GM13976 (cell line): Measurements from ENCODE around the gene PTH1R.

ENCODE experiments used
- DNase-seq: peaks from one replicate; pipeline ENCODE4 v3.0.0; 2012; ENCODE audit warnings: low spot score
- in situ Hi-C: fragments of 300-500 bp; cut with MboI; formaldehyde crosslinking; loops from one replicate; pipeline ENCODE4 v1.12.0; 2022; ENCODE audit warnings: low sequenced_read_pairs, mixed read lengths, inconsistent platforms; ENCODE audit not compliant: unreplicated experiment
- TF ChIP-seq, protein P1 (sequence below): IDR thresholded peaks from 2 replicates; pipeline ENCODE4 v1.5.1; 2012; ENCODE audit warnings: borderline replicate concordance, mild to moderate bottlenecking; ENCODE audit not compliant: insufficient read depth; ENCODE audit errors: extremely low read depth, missing control alignments, control extremely low read depth

The PTH1R gene

DNA sequence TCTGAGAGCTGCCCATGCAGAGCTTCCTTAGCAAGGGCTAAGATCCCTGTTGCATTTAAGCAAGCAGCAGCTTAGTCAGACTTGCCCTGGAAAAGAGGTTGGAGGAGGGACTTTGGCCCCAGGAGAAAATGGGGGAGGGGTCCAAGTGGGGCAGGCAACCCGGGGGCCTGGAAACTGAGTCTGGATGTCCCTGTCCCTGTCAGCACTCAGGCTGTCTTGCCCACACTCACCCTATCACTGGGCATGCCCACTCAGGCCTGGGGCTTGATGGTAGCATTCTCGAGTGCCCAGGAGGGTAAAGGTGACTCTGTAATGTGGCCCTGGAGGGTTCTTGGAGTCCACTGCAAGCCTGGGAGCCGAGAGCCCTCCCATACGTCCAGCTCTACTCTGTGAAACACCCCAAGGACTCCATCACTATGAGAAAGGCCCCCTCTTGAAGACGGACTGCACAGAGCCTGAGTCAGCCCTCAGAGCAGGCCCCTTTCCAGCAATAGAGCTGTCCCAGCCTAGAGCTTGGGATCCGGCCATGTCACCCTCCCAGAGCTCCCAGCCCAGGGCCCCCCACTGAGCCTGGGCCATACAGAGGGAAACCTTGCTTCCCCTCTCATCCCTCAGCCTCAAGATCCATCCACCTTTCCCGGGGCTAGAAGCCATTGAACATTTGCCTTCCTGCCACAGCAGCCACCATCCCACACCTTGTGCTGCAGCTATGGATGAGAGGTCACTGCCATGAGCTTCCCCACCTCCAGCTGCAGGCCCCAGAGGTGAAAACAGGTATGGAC lies 27.6 kb upstream of the PTH1R start:
- TF ChIP-seq, protein P1, sequence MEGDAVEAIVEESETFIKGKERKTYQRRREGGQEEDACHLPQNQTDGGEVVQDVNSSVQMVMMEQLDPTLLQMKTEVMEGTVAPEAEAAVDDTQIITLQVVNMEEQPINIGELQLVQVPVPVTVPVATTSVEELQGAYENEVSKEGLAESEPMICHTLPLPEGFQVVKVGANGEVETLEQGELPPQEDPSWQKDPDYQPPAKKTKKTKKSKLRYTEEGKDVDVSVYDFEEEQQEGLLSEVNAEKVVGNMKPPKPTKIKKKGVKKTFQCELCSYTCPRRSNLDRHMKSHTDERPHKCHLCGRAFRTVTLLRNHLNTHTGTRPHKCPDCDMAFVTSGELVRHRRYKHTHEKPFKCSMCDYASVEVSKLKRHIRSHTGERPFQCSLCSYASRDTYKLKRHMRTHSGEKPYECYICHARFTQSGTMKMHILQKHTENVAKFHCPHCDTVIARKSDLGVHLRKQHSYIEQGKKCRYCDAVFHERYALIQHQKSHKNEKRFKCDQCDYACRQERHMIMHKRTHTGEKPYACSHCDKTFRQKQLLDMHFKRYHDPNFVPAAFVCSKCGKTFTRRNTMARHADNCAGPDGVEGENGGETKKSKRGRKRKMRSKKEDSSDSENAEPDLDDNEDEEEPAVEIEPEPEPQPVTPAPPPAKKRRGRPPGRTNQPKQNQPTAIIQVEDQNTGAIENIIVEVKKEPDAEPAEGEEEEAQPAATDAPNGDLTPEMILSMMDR: no peak
- DNase-seq: no peak
- in situ Hi-C loops: no loop called here

DNA sequence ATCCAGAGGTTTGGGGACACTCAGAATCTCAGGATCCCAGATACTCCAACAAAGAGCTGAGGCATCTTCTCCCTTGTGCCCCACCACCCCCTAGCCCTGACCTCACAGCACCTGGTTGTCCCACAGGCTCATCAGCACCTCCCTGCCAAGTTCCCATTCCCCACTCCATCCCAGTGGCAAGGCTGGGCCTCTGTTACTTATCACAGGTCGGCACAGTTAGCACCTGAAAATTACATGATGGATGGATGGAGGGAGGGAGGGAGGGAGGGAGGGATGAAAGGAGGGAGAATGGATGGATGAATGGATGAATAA lies 27.1 kb upstream of the PTH1R start:
- in situ Hi-C loops: no loop called here
- no peak for DNase-seq
- TF ChIP-seq, protein P1: no peak

DNA sequence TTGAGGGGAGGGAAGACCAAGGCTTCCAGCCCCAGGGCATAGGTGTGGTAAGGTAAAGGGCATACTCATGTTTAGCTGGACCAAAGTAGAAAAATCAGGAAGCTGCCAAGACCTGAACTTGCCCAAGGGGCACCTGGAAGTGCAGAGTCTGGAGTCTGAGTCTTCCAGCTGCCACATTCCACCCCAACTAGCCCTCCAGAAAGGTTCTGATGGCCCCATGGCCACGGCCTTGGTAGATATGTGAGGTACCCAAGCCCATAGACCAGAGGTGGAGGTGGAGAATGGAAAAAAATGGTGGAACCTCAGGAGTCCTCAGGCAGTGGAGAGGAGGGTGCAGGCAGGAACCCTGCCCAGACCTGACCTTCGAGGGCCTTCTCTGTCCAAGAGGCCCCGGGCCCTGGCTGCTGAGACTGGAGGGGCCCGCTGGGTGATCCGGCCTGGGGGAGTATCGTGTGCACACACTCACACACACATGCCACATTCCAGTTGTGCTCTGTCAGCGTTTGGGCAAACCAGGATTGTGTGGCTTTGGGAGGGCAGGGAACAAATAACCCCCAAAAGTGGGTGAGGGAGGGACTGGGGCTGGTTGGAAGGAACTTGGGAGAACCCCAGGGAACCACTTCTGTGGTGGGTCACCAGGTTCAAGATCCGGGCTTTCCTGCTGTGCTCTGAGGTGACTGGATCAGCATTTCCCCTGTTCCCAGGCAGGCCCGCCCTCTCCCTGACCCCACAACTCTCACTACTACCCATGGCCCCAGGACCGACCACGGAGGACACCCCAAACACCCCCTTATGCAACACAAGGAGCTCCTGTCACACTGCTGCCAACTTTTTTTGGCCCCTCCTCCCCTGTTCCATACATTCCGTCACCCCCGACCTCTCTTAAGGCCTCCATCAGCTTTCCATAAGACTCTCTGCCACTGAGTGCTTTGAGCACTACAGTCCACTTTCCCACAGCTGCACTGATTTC lies 25.9 kb upstream of the PTH1R start:
- in situ Hi-C loops: no loop called here
- TF ChIP-seq, protein P1: no peak
- DNase-seq: no peak

DNA sequence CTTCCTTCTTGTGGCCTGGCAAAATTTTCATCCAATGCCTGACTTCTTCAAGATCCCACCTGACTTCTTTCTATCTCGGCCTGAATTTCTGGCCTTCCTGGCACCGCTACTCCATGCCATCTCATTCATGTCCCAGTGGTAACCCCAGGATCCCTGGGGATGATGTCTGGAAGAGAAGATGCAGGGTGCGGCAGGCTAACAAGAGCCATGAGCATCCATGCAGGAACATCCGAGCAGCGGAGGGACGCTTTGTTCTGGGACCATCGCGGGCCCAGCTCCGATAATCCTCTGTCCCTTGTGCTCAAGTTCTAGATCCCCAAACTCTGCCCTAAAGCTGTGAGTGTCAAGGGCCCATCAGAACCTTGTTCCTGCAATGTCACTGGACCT lies 25.2 kb upstream of the PTH1R start:
- DNase-seq: no peak
- in situ Hi-C loops: no loop called here
- TF ChIP-seq, protein P1: no peak

DNA sequence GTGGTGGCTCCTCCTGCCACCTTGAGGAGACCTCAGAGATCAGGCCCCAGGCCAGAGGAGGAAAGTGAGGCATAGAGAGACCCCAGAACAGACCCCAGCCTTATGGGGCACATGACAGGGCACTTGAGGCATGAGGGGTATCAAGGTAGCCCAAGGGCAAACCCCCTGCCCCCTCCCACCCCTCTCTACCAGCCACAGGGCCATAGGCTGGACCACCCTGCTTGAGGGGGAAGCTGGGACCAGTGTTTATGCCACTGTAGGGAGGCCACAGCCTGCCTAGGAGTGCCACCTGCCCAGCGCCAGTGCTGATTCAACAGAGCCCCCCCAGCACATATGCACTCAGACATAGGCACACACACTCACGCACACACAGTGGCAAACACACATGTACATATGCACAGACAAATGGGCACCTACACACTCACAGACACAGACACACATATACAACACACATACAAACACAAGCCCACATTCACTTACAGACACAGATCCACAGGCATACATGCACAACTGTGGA lies 24.6 kb upstream of the PTH1R start:
- in situ Hi-C loops: no loop called here
- DNase-seq: no peak
- TF ChIP-seq, protein P1: no peak
